GM12878 (cell line): ENCODE measurements around the gene CBLB. TPM values are rescaled to one million over a fixed set of nuclear protein-coding genes. Genes with fewer than 3 reads are reported as not detected.

Experiments
- ATAC-seq: fragments of 200-7000 bp; cut with Tn5 transposase; 3 replicates; pipeline ENCODE4 v1.9.1; 2020; ENCODE audit warnings: mild to moderate bottlenecking, moderate library complexity
- BruUV-seq: library from RNA; stranded (reverse); fragments of 400-500 nt; replicated peaks from 2 replicates; lab custom pipeline; 2021; lab: Mats Ljungman, UMichigan
- CTCF ChIA-PET: fragments of 300-600 bp; sonication (Branson Sonifier 250); formaldehyde crosslinking; extraction: SDS; loops from one replicate; lab custom pipeline; 2021; ENCODE audit warnings: inconsistent platforms; lab: Yijun Ruan, JAX
- POLR2A ChIA-PET: fragments of 350-600 bp; formaldehyde crosslinking; extraction: SDS; loops from one replicate; lab custom pipeline; 2021; ENCODE audit warnings: inconsistent platforms; lab: Charles Lee
- RAD21 ChIA-PET: fragments of 300-600 bp; sonication (Branson Sonifier 250); formaldehyde crosslinking; loops from one replicate; lab custom pipeline; 2023; ENCODE audit warnings: antibody characterized with exemption; ENCODE audit not compliant: unreplicated experiment; lab: Charles Lee
- SMC1A ChIA-PET: fragments of 300-600 bp; sonication (Branson Sonifier 250); formaldehyde crosslinking; loops from one replicate; lab custom pipeline; 2023; ENCODE audit not compliant: unreplicated experiment, uncharacterized antibody; lab: Charles Lee
- DNase-seq: peaks from one replicate; pipeline ENCODE4 v3.0.0-alpha.2; 2011; ENCODE audit warnings: low read depth, low spot score
- FAIRE-seq: peaks from 3 replicates; lab custom pipeline; 2011; peaks lifted over from hg19 to GRCh38; lab: Jason Lieb, UNC
- H2AFZ ChIP-seq: 2 replicates; pipeline ENCODE4 v1.6.0; 2011; ENCODE audit warnings: low read depth, low read length, control low read depth; ENCODE audit not compliant: control insufficient read depth
- H3K27ac ChIP-seq: 2 replicates; pipeline ENCODE4 v1.5.1; 2011; ENCODE audit warnings: control low read depth; ENCODE audit not compliant: control insufficient read depth, insufficient read depth
- H3K27me3 ChIP-seq, 2 experiments: replicated peaks in 1 of 2; 2 replicates each; pipeline versions ENCODE4 v1.6.0 to v1.6.1; 2011; ENCODE audit warnings: low read length in 1 of 2; ENCODE audit not compliant: control insufficient read depth in 2 of 2, insufficient read depth in 2 of 2
- H3K36me3 ChIP-seq, 2 experiments: 2 replicates each; pipeline ENCODE4 v1.5.1; 2011; ENCODE audit warnings: low read length in 1 of 2; ENCODE audit not compliant: control insufficient read depth in 2 of 2, insufficient read depth in 2 of 2
- H3K4me1 ChIP-seq: 2 replicates; pipeline ENCODE4 v1.6.1; 2011; ENCODE audit warnings: mild to moderate bottlenecking, low read length, moderate library complexity, mixed read lengths; ENCODE audit not compliant: control insufficient read depth, insufficient read depth
- H3K4me2 ChIP-seq: 2 replicates; pipeline ENCODE4 v1.6.0; 2011; ENCODE audit warnings: control low read depth; ENCODE audit not compliant: control insufficient read depth, insufficient read depth
- H3K4me3 ChIP-seq: fragments of 200-600 bp; sonication (generic); 2 replicates; pipeline ENCODE4 v1.5.1; 2016
- H3K79me2 ChIP-seq: 2 replicates; pipeline ENCODE4 v1.6.0; 2011; ENCODE audit warnings: low read length; ENCODE audit not compliant: control insufficient read depth, insufficient read depth
- H3K9ac ChIP-seq: 2 replicates; pipeline ENCODE4 v1.8.0; 2011; ENCODE audit warnings: low read length, control low read depth, mixed read lengths; ENCODE audit not compliant: control insufficient read depth, insufficient read depth
- H3K9me3 ChIP-seq: replicated peaks from 3 replicates; pipeline ENCODE4 v1.5.1; 2011; ENCODE audit warnings: mild to moderate bottlenecking, low read length; ENCODE audit not compliant: control insufficient read depth, insufficient read depth
- H4K20me1 ChIP-seq: 2 replicates; pipeline ENCODE4 v1.6.0; 2011; ENCODE audit not compliant: control insufficient read depth, insufficient read depth
- ATF7 ChIP-seq: fragments of 450-650 bp; IDR thresholded peaks from 2 replicates; pipeline ENCODE4 v1.6.1; 2016; ENCODE audit warnings: low read depth, mild to moderate bottlenecking
- ETV6 ChIP-seq, 2 experiments: fragments of 450-650 bp in 1 of 2; IDR thresholded peaks in 1 of 2; conservative IDR thresholded peaks in 1 of 2; 2 replicates each; pipeline ENCODE4 v1.6.1; 2014; ENCODE audit warnings: antibody characterized with exemption in 1 of 2, borderline replicate concordance in 1 of 2, low read depth in 1 of 2, mild to moderate bottlenecking in 1 of 2, moderate library complexity in 1 of 2
- ZNF217 ChIP-seq: fragments of 450-650 bp; IDR thresholded peaks from 2 replicates; pipeline ENCODE4 v1.6.1; 2017; ENCODE audit warnings: antibody characterized with exemption, mild to moderate bottlenecking
- ZZZ3 ChIP-seq: IDR thresholded peaks from 2 replicates; pipeline ENCODE4 v1.6.1; 2011; ENCODE audit warnings: low read depth; ENCODE audit not compliant: control insufficient read depth, insufficient read length
- WGBS: methylation state at CpG from one replicate; pipeline ENCODE4 v1.1.6; 2016; ENCODE audit warnings: low lambda C conversion rate; ENCODE audit not compliant: insufficient replicate concordance, insufficient coverage; ENCODE audit errors: missing lambda C conversion rate; 5-methylcytosine and 5-hydroxymethylcytosine counted together
- in situ Hi-C: fragments of 300-500 bp; cut with MboI; formaldehyde crosslinking; loops from 9 replicates; pipeline ENCODE4 v1.14.3; 2018; ENCODE audit warnings: mixed read lengths
- intact Hi-C: fragments of 100-400 bp; cut with micrococcal nuclease; formaldehyde crosslinking; loops from one replicate; pipeline ENCODE4 v1.14.2; 2022; ENCODE audit not compliant: unreplicated experiment
- polyA plus RNA-seq, 11 experiments: library from polyadenylated mRNA; depleted of rRNA in 4 of 11; unstranded in 6 of 11; stranded (reverse) in 5 of 11; fragments of >200 nt; fragmentation: Nextera tagmentation in 4 of 11; fragmentation: Illumina TruSeq in 1 of 11; extraction: Ambion mirVana in 4 of 11; extraction: Trizol in 1 of 11; gene quantifications; 1 replicate in 1 of 11; 2 replicates in 10 of 11; pipeline versions ENCODE4 v1.2.1 to v1.2.3, GENCODE V29; 2011 to 2016; ENCODE audit warnings: inconsistent platforms in 2 of 11, missing spikeins in 2 of 11, low read depth in 1 of 11
- total RNA-seq, 4 experiments: library from RNA; depleted of rRNA in 3 of 4; stranded (reverse); fragments of >200 nt in 3 of 4; fragmentation: Illumina TruSeq in 1 of 4; extraction: Trizol in 1 of 4; gene quantifications; 2 replicates each; pipeline versions ENCODE4 v1.2.1 to v1.2.3, GENCODE V29; 2013 to 2021

Gene CBLB
- total and polyA plus RNA-seq, 10 of the 15 experiments (the other 5 are each of a cell fraction or from before 2014, with no cell fraction given), result 17.2 to 107 (median 41.9) TPM

DNA sequence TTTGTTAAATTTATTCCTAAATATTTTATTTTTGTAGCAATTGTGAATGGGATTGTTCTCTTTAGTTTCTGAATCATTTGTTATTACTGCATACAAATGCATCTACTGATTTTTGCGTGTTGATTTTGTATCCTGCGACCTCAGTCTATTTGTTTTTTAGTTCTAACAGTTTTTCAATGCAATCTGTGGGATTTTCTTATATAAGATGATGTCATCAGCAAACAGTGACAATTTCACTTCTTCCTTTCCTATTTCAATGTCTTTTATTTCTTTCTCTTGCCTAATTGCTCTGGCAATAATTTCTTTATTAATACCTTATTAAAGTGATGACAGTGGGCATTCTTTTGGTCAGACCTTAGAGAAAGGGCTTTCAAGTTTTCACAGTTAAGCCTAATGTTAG is 48.0 kb upstream of the CBLB start:
- no peak for ATAC-seq
- Histone ChIP-seq H3K27me3 (no peaks in the 10 kb centered on the region), H3K4me3 (no peak overlapping the region), H3K4me1 (no peaks in the 10 kb centered on the region), H3K79me2 (no peaks in the 10 kb centered on the region), H2AFZ (no peak overlapping the region), H3K27ac (no peak overlapping the region), H3K9ac (no peak overlapping the region), H3K9me3 (peaks cover 2% of the 10 kb centered on the region; the same call in 2 of the 3 replicates), H4K20me1 (no peaks in the 10 kb centered on the region), H3K36me3 (no peaks in the 10 kb centered on the region; a peak in 1 of 4 replicates), H3K4me2 (no peak overlapping the region)
- FAIRE-seq, result no peak
- 84% methylated on average over 2 of the region's 2 CpGs for WGBS
- ChIA-PET CTCF (no interaction called here), POLR2A (no interaction called here), RAD21 (no interaction called here), SMC1A (no interaction called here)
- no peak for DNase-seq
- in situ Hi-C loops (no loop called here), intact Hi-C loops (no loop called here)
- peak; percentile 59; the same call in 1 of the 2 replicates for TF ChIP-seq ATF7
- no peak for TF ChIP-seq ZZZ3
- BruUV-seq, result no TSS peak

GRCh38 chr3:105915524-105915923 is 46.7 kb upstream of the CBLB start:
- H4K20me1 ChIP-seq, result no peaks in the 10 kb centered on the region
- H3K9me3 ChIP-seq, result peaks cover 2% of the 10 kb centered on the region; the same call in 2 of the 3 replicates
- in situ Hi-C loops, result no loop called here
- TF ChIP-seq ETV6 (conservative IDR thresholded peaks at IDR 0.05 in 1 of 2, IDR thresholded peaks at IDR 0.05 in 1 of 2; ENCODE audit: borderline replicate concordance in 1 of 2, low read depth in 1 of 2), result peak in 1 of 2 experiments; percentile 62; a peak in 1 of 4 replicates
- TF ChIP-seq ZNF217, result no peak
- H3K4me3 ChIP-seq, result no peak overlapping the region
- H3K4me1 ChIP-seq, result no peaks in the 10 kb centered on the region
- no peak overlapping the region for H3K9ac ChIP-seq
- ChIA-PET POLR2A (no interaction called here), SMC1A (no interaction called here), RAD21 (no interaction called here), CTCF (no interaction called here)
- WGBS, result 69% methylated on average over 2 of the region's 2 CpGs
- H3K27me3 ChIP-seq, result no peaks in the 10 kb centered on the region
- H2AFZ ChIP-seq, result no peak overlapping the region
- DNase-seq (no peak), FAIRE-seq (no peak), ATAC-seq (no peak)
- BruUV-seq, result no TSS peak
- H3K4me2 ChIP-seq, result no peak overlapping the region
- H3K79me2 ChIP-seq, result no peaks in the 10 kb centered on the region
- no peaks in the 10 kb centered on the region for H3K36me3 ChIP-seq
- no peak overlapping the region for H3K27ac ChIP-seq
- intact Hi-C loops, result no loop called here
